ENCODE data around the gene CYP2W1.
A peak's percentile ranks its signal among the peaks of the same experiment; 100 is the strongest.

DNA sequence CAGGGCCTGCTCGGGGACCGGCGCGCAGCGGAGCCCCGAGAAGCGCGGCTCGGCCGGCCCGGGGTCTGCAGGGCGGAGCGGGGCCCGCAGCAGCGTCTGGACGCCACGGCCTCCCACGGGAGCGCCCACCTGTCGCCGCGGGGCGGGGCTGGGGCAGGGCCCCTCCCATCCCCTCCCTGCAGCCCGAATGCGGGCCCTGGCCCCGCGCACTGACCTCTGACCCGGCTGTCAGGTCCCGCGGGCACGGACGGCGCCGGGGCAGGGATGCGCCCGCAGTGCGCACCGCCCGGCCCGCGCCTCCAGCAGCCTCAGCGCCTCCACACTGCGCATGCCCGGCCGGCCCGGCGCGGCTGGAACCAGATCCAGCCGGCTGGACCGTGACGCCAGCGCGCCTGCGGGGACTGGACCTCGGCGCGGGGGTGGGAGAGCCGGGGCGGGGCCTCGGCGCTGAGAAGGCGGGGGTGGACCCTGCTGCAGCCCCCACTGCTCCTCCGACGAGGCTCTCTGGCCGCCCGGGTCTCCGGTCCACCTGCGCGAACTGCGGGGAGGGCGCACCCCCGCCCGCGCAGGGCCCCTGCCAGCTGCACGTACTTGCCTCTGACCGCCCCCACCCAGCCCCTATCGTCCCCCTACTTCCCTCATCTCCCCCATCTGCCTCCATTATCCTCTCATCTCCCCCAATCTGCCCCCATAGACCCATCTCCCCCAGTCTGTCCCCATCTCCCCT, 45.2 kb downstream of the CYP2W1 start:
- TF ChIP-seq, protein P1, sequence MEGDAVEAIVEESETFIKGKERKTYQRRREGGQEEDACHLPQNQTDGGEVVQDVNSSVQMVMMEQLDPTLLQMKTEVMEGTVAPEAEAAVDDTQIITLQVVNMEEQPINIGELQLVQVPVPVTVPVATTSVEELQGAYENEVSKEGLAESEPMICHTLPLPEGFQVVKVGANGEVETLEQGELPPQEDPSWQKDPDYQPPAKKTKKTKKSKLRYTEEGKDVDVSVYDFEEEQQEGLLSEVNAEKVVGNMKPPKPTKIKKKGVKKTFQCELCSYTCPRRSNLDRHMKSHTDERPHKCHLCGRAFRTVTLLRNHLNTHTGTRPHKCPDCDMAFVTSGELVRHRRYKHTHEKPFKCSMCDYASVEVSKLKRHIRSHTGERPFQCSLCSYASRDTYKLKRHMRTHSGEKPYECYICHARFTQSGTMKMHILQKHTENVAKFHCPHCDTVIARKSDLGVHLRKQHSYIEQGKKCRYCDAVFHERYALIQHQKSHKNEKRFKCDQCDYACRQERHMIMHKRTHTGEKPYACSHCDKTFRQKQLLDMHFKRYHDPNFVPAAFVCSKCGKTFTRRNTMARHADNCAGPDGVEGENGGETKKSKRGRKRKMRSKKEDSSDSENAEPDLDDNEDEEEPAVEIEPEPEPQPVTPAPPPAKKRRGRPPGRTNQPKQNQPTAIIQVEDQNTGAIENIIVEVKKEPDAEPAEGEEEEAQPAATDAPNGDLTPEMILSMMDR (IDR thresholded peaks at IDR 0.05) = peak in 1 of 5 experiments; percentile 44
- peak; percentile 93 to 98 for TF ChIP-seq POLR2A (IDR thresholded peaks at IDR 0.05)
